Naive thymus-derived CD4-positive, alpha-beta T cell (primary cell): ENCODE measurements around the gene ABCC3. TPM values are rescaled to one million over a fixed set of nuclear protein-coding genes. Genes with fewer than 3 reads are reported as not detected.
A peak's percentile ranks its signal among the peaks of the same experiment; 100 is the strongest.

Source experiments
- ATAC-seq: fragments of 150-1000 bp; cut with Tn5 transposase; 2 replicates; pipeline ENCODE4 v1.10.0; 2021; ENCODE audit warnings: mild to moderate bottlenecking, moderate library complexity
- CTCF ChIA-PET: fragments of 350-600 bp; sonication (Branson Sonifier 250); formaldehyde crosslinking; loops from one replicate; lab custom pipeline; 2021; ENCODE audit warnings: antibody characterized with exemption; lab: Charles Lee
- POLR2A ChIA-PET: fragments of 350-600 bp; sonication (Branson Sonifier 250); formaldehyde crosslinking; loops from one replicate; lab custom pipeline; 2021; ENCODE audit warnings: antibody characterized with exemption, inconsistent platforms; lab: Charles Lee
- DNase-seq, 9 donors: peaks; one replicate each; pipeline versions ENCODE4 v3.0.0 to v3.0.0-alpha.2; 2020 to 2022; ENCODE audit warnings: mixed read lengths in 1 of 9
- H3K27ac ChIP-seq: one replicate; pipeline ENCODE4 v1.7.0; 2013; ENCODE audit warnings: mild to moderate bottlenecking, low read depth, low read length, moderate library complexity
- H3K27me3 ChIP-seq, 2 donors: one replicate each; pipeline ENCODE4 v1.7.0; 2013; ENCODE audit warnings: low read length in 2 of 2, mild to moderate bottlenecking in 2 of 2, moderate library complexity in 2 of 2; ENCODE audit not compliant: control insufficient read depth in 2 of 2, insufficient read depth in 2 of 2
- H3K36me3 ChIP-seq, 3 experiments: 1 replicate in 2 of 3; 2 replicates in 1 of 3; pipeline ENCODE4 v1.7.0; 2013; ENCODE audit warnings: low read length in 3 of 3, mild to moderate bottlenecking in 3 of 3, moderate library complexity in 1 of 3; ENCODE audit not compliant: insufficient read depth in 3 of 3, control insufficient read depth in 2 of 3
- H3K4me1 ChIP-seq, 2 donors: one replicate each; pipeline ENCODE4 v1.7.0; 2013; ENCODE audit warnings: low read length in 2 of 2, mild to moderate bottlenecking in 2 of 2, moderate library complexity in 1 of 2; ENCODE audit not compliant: control insufficient read depth in 2 of 2, insufficient read depth in 2 of 2
- H3K4me3 ChIP-seq: 2 replicates; pipeline ENCODE4 v1.7.0; 2013; ENCODE audit warnings: mild to moderate bottlenecking, low read length
- H3K9me3 ChIP-seq, 3 experiments: 1 replicate in 2 of 3; 2 replicates in 1 of 3; pipeline ENCODE4 v1.7.0; 2013; ENCODE audit warnings: low read length in 3 of 3; ENCODE audit not compliant: control insufficient read depth in 2 of 3
- H3K27ac Mint-ChIP-seq, 9 donors: one replicate each; pipeline ENCODE4 v1.8.0; 2020 to 2022; ENCODE audit warnings: mixed read lengths in 9 of 9, mild to moderate bottlenecking in 8 of 9, moderate library complexity in 5 of 9, inconsistent platforms in 2 of 9
- H3K27me3 Mint-ChIP-seq, 5 donors: one replicate each; pipeline ENCODE4 v1.8.0; 2021 to 2022; ENCODE audit warnings: mixed read lengths in 5 of 5, mild to moderate bottlenecking in 1 of 5
- H3K36me3 Mint-ChIP-seq, 5 donors: one replicate each; pipeline ENCODE4 v1.8.0; 2020 to 2022; ENCODE audit warnings: mixed read lengths in 5 of 5, mild to moderate bottlenecking in 3 of 5, inconsistent platforms in 1 of 5
- H3K4me1 Mint-ChIP-seq, 7 donors: one replicate each; pipeline ENCODE4 v1.8.0; 2020 to 2022; ENCODE audit warnings: mixed read lengths in 7 of 7, mild to moderate bottlenecking in 3 of 7, inconsistent platforms in 1 of 7
- H3K4me3 Mint-ChIP-seq, 10 donors: one replicate each; pipeline ENCODE4 v1.8.0; 2020 to 2022; ENCODE audit warnings: mild to moderate bottlenecking in 10 of 10, mixed read lengths in 10 of 10, moderate library complexity in 6 of 10, inconsistent platforms in 2 of 10
- H3K9me3 Mint-ChIP-seq, 11 donors: one replicate each; pipeline ENCODE4 v1.8.0; 2020 to 2022; ENCODE audit warnings: mixed read lengths in 11 of 11, mild to moderate bottlenecking in 4 of 11, inconsistent platforms in 1 of 11, moderate library complexity in 1 of 11
- intact Hi-C, 2 donors: fragments of 100-400 bp; cut with micrococcal nuclease; formaldehyde crosslinking; loops; one replicate each; pipeline ENCODE4 v1.15.1; 2023
- polyA plus RNA-seq, 2 donors: library from polyadenylated mRNA; unstranded; fragments of 300-500 nt; fragmentation: Illumina TruSeq; gene quantifications; one replicate each; pipeline ENCODE4 v1.2.3, GENCODE V29; 2021
- total RNA-seq, 6 experiments: library from RNA in 5 of 6; stranded (reverse) in 5 of 6; gene quantifications; 1 replicate in 5 of 6; 2 replicates in 1 of 6; pipeline ENCODE4 v1.2.3 and lab custom pipeline; 2021 to 2026

Gene ABCC3
- total RNA-seq (10 to 100 TPM in 1 of 5 experiments, 1 to 10 TPM in 2, under 1 TPM in 1, not detected in 1; 0.68 to 22.4 (median 1.3) TPM), polyA plus RNA-seq (not detected), total RNA-seq (lab: John Stamatoyannopoulos, UW) (3.9 reads per million, percentile 20 among the genes with 10 or more reads in this experiment)

DNA sequence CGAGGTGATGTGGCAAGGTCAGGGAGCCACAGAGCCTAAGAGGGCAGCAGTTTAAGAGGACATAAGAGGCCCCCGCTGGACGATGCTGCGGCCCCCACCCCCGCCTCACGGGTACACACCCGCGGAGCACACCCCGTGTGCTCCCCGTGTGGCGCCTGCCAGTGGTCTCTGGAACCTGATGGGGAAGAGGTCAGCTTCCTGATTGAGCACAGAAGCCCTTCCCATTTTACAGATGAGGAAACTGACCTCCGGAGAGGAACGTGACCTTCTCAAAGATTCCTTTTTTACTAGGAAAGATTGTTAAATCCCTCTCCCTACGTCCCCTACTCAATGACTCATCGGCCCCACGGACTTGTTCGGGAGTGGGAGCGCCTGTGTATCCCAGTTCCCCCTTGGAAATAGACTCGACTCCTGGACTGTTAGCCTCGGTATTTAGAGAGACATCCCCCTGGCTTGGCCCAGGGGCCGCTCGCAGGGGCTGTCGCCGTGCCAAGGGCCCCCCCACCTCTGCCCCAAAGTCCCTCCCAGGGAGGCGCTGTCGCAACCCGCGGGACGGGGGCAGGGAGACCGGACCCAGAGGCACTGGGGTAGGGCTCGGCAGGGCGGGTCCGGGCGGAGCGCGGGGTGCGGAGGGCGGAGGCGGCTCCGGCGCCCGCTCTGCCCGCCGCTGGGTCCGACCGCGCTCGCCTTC is at the start of gene ABCC3:
ABCC3 (plus strand) TSS at position 658 of the 691 bp plus-strand sequence. CDS start 56 bp downstream, outside the sequence.
- Histone ChIP-seq H3K36me3 (no peaks in the 10 kb centered on the region), H3K27ac (no peak within 1 kb of the TSS), H3K4me3 (no peak within 1 kb of the TSS), H3K4me1 (no peaks in the 10 kb centered on the region), H3K27me3 (peaks cover 0 to 7% of the 10 kb centered on the region in 2 donors), H3K9me3 (no peaks in the 10 kb centered on the region)
- no peak within 1 kb of the TSS for H3K27ac Mint-ChIP-seq
- H3K9me3 Mint-ChIP-seq, result no peaks in the 10 kb centered on the region
- H3K4me1 Mint-ChIP-seq, result peaks cover 0 to 11% (median 4%) of the 10 kb centered on the region in 7 donors
- ATAC-seq (peak; percentile 40), DNase-seq (no peak)
- ChIA-PET POLR2A (no interaction called here), CTCF (no interaction called here)
- H3K4me3 Mint-ChIP-seq, result peak within 1 kb of the TSS in 3 of 10 donors; percentile 39 to 54 (median 40)
- H3K36me3 Mint-ChIP-seq, result peaks cover 0 to 3% (median 0%) of the 10 kb centered on the region in 5 donors
- intact Hi-C loops, result loop anchor here in 1 of 2 donors (5.0 kb wide), 1 partner anchor 323 kb away; no protein-coding TSS in a partner anchor
- H3K27me3 Mint-ChIP-seq, result peaks cover 64 to 80% (median 71%) of the 10 kb centered on the region in 5 donors

DNA sequence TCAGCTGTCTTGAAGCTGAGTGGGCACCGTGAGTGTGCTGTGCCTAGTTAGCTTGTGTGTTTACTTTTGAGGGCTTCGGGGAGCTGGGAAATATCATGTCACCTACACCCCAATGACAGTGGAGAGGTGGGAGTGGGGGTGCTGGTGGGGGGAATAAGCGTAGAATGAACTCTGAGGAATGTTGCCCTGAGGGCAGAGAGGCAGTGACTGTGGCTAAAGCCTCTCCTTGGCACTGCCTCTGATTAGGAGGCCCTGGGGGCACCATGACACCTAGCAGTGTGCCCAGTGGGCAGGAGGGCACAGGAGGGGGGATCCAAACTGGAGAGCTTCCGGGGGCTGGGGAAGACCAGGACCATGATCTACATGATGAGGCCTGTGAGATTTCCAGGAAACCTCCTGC is 49.3 kb upstream of the ABCC3 start:
- no peak for ATAC-seq
- Mint-ChIP-seq H3K27me3 (peaks cover 0 to 27% (median 14%) of the 10 kb centered on the region in 5 donors), H3K9me3 (no peaks in the 10 kb centered on the region), H3K4me3 (no peak overlapping the region), H3K27ac (no peak overlapping the region), H3K4me1 (no peaks in the 10 kb centered on the region), H3K36me3 (no peaks in the 10 kb centered on the region)
- Histone ChIP-seq H3K27ac (no peak overlapping the region), H3K9me3 (no peaks in the 10 kb centered on the region), H3K4me3 (no peak overlapping the region), H3K4me1 (no peaks in the 10 kb centered on the region), H3K27me3 (no peaks in the 10 kb centered on the region), H3K36me3 (no peaks in the 10 kb centered on the region)
- CTCF ChIA-PET, result no interaction called here
- POLR2A ChIA-PET, result no interaction called here
- intact Hi-C loops, result no loop called here
- DNase-seq, result no peak

- POLR2A ChIA-PET, result interaction anchor here (0.6 kb wide), 1 partner anchor 1483 kb away, joined by 4 read pairs; no protein-coding TSS in a partner anchor
- H3K9me3 ChIP-seq, result no peaks in the 10 kb centered on the region
- H3K27ac ChIP-seq, result no peak overlapping the region
- DNase-seq (no peak), ATAC-seq (no peak)
- H3K36me3 Mint-ChIP-seq, result no peaks in the 10 kb centered on the region
- H3K27me3 ChIP-seq, result no peaks in the 10 kb centered on the region
- no peak overlapping the region for H3K27ac Mint-ChIP-seq
- no peak overlapping the region for H3K4me3 Mint-ChIP-seq
- H3K9me3 Mint-ChIP-seq, result no peaks in the 10 kb centered on the region
- intact Hi-C loops, result no loop called here
- no peaks in the 10 kb centered on the region for H3K36me3 ChIP-seq
- peaks cover 0 to 25% (median 12%) of the 10 kb centered on the region in 5 donors for H3K27me3 Mint-ChIP-seq
- no peaks in the 10 kb centered on the region for H3K4me1 Mint-ChIP-seq
- H3K4me1 ChIP-seq, result no peaks in the 10 kb centered on the region
- CTCF ChIA-PET, result no interaction called here
- H3K4me3 ChIP-seq, result no peak overlapping the region
Observed at GRCh38 chr17:50585891-50586290, 48.8 kb upstream of the ABCC3 start.

GRCh38 chr17:50586421-50587247 is 48.0 kb upstream of the ABCC3 start:
- ChIA-PET POLR2A (interaction anchor here (0.6 kb wide), 1 partner anchor 1483 kb away, joined by 4 read pairs; no protein-coding TSS in a partner anchor), CTCF (no interaction called here)
- peaks cover 0 to 23% (median 8%) of the 10 kb centered on the region in 5 donors for H3K27me3 Mint-ChIP-seq
- Histone ChIP-seq H3K36me3 (no peaks in the 10 kb centered on the region), H3K4me1 (no peaks in the 10 kb centered on the region), H3K9me3 (no peaks in the 10 kb centered on the region), H3K4me3 (no peak overlapping the region), H3K27ac (no peak overlapping the region), H3K27me3 (no peaks in the 10 kb centered on the region)
- intact Hi-C loops, result no loop called here
- ATAC-seq (no peak), DNase-seq (no peak)
- no peaks in the 10 kb centered on the region for H3K36me3 Mint-ChIP-seq
- no peaks in the 10 kb centered on the region for H3K9me3 Mint-ChIP-seq
- H3K4me3 Mint-ChIP-seq, result no peak overlapping the region
- H3K27ac Mint-ChIP-seq, result no peak overlapping the region
- no peaks in the 10 kb centered on the region for H3K4me1 Mint-ChIP-seq

GRCh38 chr17:50587571-50587970 is 47.1 kb upstream of the ABCC3 start:
- Histone ChIP-seq H3K27me3 (no peaks in the 10 kb centered on the region), H3K27ac (no peak overlapping the region), H3K4me1 (no peaks in the 10 kb centered on the region), H3K4me3 (no peak overlapping the region), H3K9me3 (no peaks in the 10 kb centered on the region), H3K36me3 (no peaks in the 10 kb centered on the region)
- intact Hi-C loops, result no loop called here
- no peak overlapping the region for H3K27ac Mint-ChIP-seq
- peaks cover 0 to 19% (median 8%) of the 10 kb centered on the region in 5 donors for H3K27me3 Mint-ChIP-seq
- no peaks in the 10 kb centered on the region for H3K9me3 Mint-ChIP-seq
- no peak for ATAC-seq
- DNase-seq, result no peak
- CTCF ChIA-PET, result no interaction called here
- H3K4me3 Mint-ChIP-seq, result no peak overlapping the region
- POLR2A ChIA-PET, result no interaction called here
- H3K36me3 Mint-ChIP-seq, result no peaks in the 10 kb centered on the region
- no peaks in the 10 kb centered on the region for H3K4me1 Mint-ChIP-seq

DNA sequence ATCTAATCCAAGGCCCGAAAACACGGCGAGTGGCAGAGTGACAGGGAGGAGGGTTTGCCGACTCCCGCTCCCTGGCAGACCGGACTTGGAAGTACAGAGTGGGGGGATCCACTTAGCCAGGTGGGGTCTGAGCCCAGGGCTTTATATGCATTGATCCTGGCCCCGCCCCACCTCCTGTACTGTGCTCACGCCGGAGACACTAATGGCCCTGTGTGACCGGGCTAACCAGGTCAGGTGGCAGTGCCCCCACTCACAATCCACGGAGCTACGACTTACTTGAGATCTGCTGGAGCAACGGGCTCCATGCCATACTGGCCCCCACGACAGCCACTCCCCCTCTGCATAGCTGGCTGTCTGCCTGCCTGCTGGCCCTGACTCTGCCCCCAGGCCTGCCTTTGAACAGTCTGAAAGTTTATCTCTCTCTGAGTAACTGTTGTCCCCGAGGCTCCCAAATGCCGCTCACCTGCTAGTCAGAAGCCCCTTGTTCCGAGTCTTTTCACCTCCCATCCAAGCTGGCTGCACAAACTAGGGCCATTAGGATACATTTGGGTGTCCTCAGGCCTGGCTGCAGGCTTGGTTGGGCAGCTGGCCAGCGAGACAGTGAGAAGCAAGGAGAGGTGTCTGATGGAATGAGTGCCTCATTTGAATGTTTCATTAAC is 46.2 kb upstream of the ABCC3 start:
- Histone ChIP-seq H3K9me3 (no peaks in the 10 kb centered on the region), H3K36me3 (no peaks in the 10 kb centered on the region), H3K27ac (no peak overlapping the region), H3K4me1 (no peaks in the 10 kb centered on the region), H3K27me3 (no peaks in the 10 kb centered on the region), H3K4me3 (no peak overlapping the region)
- H3K27me3 Mint-ChIP-seq, result peaks cover 0 to 12% (median 8%) of the 10 kb centered on the region in 5 donors
- H3K36me3 Mint-ChIP-seq, result no peaks in the 10 kb centered on the region
- H3K4me1 Mint-ChIP-seq, result no peaks in the 10 kb centered on the region
- intact Hi-C loops, result no loop called here
- H3K4me3 Mint-ChIP-seq, result no peak overlapping the region
- no peak for DNase-seq
- no peak overlapping the region for H3K27ac Mint-ChIP-seq
- ATAC-seq, result no peak
- POLR2A ChIA-PET, result no interaction called here
- CTCF ChIA-PET, result interaction anchor here (0.6 kb wide), 1 partner anchor 41 kb away, joined by 3 read pairs; no protein-coding TSS in a partner anchor
- no peaks in the 10 kb centered on the region for H3K9me3 Mint-ChIP-seq
